GM18867 (cell line): Measurements from ENCODE around the gene HBD.
"Not testable (repeated sequence)": the region's sequence is repeated elsewhere in the genome, so short reads cannot be mapped to it uniquely, and the experiment has no call there.

ENCODE experiments used
- ATAC-seq: cut with Tn5 transposase; IDR thresholded peaks from one replicate; pipeline ENCODE4 v1.9.1; 2021; ENCODE audit warnings: mild to moderate bottlenecking, moderate library complexity; ENCODE audit not compliant: unreplicated experiment

HBD gene

GRCh38 chr11:5253440-5253839 is 19.2 kb upstream of the HBD start:
- ATAC-seq: not testable (repeated sequence)

DNA sequence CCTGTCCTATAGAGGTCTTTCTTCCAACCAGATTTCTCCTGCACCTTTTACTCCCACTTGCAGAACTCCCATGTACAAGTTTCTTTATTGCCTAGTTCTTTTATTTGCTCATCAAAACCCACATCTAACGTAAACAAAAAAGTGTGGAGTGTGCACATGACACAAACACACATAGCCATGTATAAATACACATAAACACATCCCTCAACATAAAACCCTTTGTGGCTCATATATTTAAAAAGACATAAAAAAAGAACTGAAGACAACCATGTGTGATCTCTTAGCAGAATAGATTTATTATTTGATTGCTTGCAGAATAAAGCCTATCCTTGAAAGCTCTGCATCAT is 18.6 kb upstream of the HBD start:
- no peak for ATAC-seq

DNA sequence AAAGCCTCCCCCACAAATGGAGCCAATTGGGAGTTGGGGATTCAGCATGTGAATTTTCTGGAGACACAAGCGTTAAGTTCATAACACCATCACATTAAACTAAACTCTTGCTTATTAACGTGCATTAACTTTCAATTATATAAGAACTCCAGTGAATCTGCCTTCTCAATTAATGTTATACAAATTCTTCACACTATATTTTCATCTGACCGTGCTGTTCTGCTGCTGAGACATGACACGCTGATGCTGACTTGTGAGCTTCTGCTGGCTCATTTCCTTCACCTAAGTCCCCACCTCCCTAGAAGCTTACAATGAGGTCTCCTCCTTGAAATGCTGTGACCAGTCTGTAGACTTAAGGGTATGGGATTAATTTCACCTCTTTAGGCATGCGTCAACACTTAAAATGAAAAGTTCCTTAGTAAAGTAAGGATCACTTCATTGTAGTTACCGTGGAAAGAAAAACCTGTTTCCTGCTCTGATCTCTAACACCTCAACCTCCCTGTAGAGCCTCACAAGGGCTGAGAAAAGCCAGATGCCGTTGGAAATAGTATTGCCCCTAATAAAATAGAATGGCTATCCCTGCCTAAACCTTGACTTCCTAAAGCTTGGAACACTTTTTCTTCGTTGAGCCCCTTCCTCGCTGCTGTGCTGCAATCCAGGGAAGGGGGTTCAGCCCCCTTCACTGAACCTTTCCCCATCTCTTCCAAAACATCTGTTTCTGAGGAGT is 18.1 kb upstream of the HBD start:
- ATAC-seq: no peak

GRCh38 chr11:5251746-5252145 is 17.5 kb upstream of the HBD start:
- no peak for ATAC-seq

DNA sequence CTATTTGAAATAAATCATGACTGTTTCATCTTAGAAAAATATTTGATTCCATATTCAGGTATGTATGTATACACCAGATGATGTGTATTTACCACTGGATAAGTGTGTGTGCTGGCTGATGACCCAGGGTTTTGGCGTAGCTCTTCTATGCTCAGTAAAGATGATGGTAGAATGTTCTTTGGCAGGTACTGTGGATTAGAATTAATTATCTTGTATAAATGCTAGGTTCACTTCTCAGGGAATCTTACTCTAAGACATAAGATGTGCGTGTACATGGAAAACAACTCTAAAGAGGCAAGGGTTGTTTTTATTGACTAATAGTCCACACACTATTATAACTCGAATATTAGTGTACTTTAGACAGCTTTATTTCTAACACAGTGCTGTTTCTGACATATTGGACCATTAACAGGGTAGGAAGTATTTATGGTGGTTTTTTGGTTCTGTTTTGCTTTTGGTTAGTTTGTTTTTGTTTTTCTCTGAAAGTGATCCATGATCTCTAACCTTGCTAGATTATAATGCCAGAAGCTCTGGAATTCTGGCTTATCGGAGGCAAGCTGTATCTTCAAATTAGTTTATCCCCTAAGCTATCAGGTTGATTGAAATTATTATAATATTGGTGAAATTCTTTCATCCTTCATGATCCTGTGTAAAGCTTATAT is 16.4 kb upstream of the HBD start:
- no peak for ATAC-seq

- not testable (repeated sequence) for ATAC-seq
These were observed 15.6 kb upstream of the HBD start, which contains the start of gene HBG1 for GRCh38 chr11:5249807-5250396. HBG1 (minus strand) TSS chr11:5249857; CDS start chr11:5249804, 53 bp downstream.

- ATAC-seq: not testable (repeated sequence)
These were observed 14.2 kb upstream of the HBD start for GRCh38 chr11:5248498-5248897.

- no peak for ATAC-seq
These were observed 13.3 kb upstream of the HBD start for GRCh38 chr11:5247472-5248192.

- ATAC-seq: no peak
These were observed 12.6 kb upstream of the HBD start for GRCh38 chr11:5246772-5247471.

DNA sequence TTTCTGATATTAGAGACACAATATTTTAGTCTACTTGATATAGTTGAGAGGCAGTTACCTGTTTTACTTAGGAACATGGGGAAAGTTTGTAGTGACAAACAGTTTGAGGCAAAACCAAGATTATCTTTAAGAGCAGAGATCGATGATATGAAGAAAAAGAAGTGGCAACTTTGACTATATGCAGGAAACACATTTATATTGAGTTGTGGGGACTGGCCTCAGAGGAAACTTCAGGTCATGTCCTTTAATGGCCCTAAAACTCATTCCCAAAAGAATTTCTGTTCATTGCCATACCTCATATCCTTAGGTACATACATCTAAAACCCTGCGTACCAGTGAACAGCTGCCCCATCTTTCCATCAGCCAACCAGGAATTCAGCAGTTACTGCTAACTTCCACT is 10.9 kb upstream of the HBD start:
- ATAC-seq: no peak

- no peak for ATAC-seq
These were observed 9.5 kb upstream of the HBD start for GRCh38 chr11:5243816-5244180.

GRCh38 chr11:5242933-5243815 is 8.9 kb upstream of the HBD start:
- peak; percentile 78 for ATAC-seq

GRCh38 chr11:5242208-5242607 is 7.9 kb upstream of the HBD start:
- ATAC-seq: no peak

GRCh38 chr11:5241458-5241857 is 7.2 kb upstream of the HBD start:
- ATAC-seq: no peak

GRCh38 chr11:5240458-5240857 is 6.2 kb upstream of the HBD start:
- ATAC-seq: no peak

DNA sequence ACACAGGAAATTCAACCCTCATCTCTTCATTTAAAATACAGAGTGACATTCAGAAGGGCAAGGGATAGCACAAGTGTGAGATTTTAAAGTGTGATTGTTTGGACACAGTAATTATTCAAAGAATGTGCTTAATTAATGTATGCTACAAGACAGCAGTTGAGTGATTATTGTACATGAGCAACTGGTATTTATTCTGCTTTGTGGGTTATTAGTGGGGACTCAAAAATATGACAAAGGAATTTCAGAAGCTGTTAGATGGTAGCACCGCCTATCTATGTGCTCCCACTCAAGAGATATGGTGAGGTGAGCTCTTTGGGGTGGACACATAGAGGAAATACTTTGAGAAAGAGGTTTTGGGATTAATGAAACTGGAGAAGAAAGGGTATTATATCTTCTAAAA is 5.8 kb upstream of the HBD start:
- no peak for ATAC-seq

- no peak for ATAC-seq
These were observed 4.8 kb upstream of the HBD start for GRCh38 chr11:5239046-5239445.

- no peak for ATAC-seq
These were observed 4.2 kb upstream of the HBD start for GRCh38 chr11:5238486-5238885.

DNA sequence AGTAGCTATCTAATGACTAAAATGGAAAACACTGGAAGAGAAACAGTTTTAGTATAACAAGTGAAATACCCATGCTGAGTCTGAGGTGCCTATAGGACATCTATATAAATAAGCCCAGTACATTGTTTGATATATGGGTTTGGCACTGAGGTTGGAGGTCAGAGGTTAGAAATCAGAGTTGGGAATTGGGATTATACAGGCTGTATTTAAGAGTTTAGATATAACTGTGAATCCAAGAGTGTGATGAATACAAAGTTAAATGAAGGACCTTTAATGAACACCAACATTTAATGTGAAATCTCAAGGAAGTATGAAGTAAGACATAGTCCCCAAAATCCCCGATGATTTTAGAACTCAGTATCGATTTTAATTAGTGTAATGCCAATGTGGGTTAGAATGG is 3.1 kb upstream of the HBD start:
- no peak for ATAC-seq
